VCaP (cell line): ENCODE measurements around the gene AKAP6.

ENCODE experiments used
- H3K27ac ChIP-seq: fragments of 450-650 bp; 2 replicates; pipeline ENCODE4 v1.5.1; 2017
- CTCF ChIP-seq: fragments of 450-650 bp; conservative IDR thresholded peaks from 2 replicates; pipeline ENCODE4 v1.5.1; 2017; ENCODE audit warnings: mild to moderate bottlenecking, moderate library complexity

Gene AKAP6

GRCh38 chr14:32510815-32511214 lies 181.7 kb downstream of the AKAP6 start:
- TF ChIP-seq CTCF = no peak

GRCh38 chr14:32512348-32512747 lies 183.2 kb downstream of the AKAP6 start:
- H3K27ac ChIP-seq = no peak overlapping the region
- no peak for TF ChIP-seq CTCF

More at GRCh38 chr14:32510815-32511214, 181.7 kb downstream of the AKAP6 start:
- H3K27ac ChIP-seq = no peak overlapping the region

GRCh38 chr14:32512813-32513212 lies 183.7 kb downstream of the AKAP6 start:
- no peak overlapping the region for H3K27ac ChIP-seq
- TF ChIP-seq CTCF = no peak

- TF ChIP-seq CTCF = peak; percentile 73
- H3K27ac ChIP-seq = peak overlapping the region; percentile 35; the same call in 1 of the 2 replicates
These were observed 184.5 kb downstream of the AKAP6 start for GRCh38 chr14:32513571-32514009.

- peak overlapping the region; percentile 35; the same call in 1 of the 2 replicates for H3K27ac ChIP-seq
- TF ChIP-seq CTCF = no peak
These were observed 185.1 kb downstream of the AKAP6 start for GRCh38 chr14:32514236-32514635.

GRCh38 chr14:32514681-32515080 lies 185.6 kb downstream of the AKAP6 start:
- H3K27ac ChIP-seq = peak overlapping the region; percentile 35; the same call in 1 of the 2 replicates
- TF ChIP-seq CTCF = no peak

- no peak for TF ChIP-seq CTCF
- no peak overlapping the region for H3K27ac ChIP-seq
These were observed 195.7 kb downstream of the AKAP6 start for GRCh38 chr14:32524609-32525375.
